HPDE6-E6E7 (cell line): Measurements from ENCODE around the gene PTRH2.
"Not testable (repeated sequence)": the region's sequence is repeated elsewhere in the genome, so short reads cannot be mapped to it uniquely, and the experiment has no call there.

Experiments used
- DNase-seq: peaks from one replicate; pipeline ENCODE4 v3.0.0; 2011; ENCODE audit warnings: missing footprints; ENCODE audit errors: extremely low spot score

PTRH2 gene

GRCh38 chr17:59669411-59669810, 37.8 kb downstream of the PTRH2 start:
- no peak for DNase-seq

- DNase-seq = peak; percentile 9
These were observed 38.4 kb downstream of the PTRH2 start for GRCh38 chr17:59668816-59669215.

DNA sequence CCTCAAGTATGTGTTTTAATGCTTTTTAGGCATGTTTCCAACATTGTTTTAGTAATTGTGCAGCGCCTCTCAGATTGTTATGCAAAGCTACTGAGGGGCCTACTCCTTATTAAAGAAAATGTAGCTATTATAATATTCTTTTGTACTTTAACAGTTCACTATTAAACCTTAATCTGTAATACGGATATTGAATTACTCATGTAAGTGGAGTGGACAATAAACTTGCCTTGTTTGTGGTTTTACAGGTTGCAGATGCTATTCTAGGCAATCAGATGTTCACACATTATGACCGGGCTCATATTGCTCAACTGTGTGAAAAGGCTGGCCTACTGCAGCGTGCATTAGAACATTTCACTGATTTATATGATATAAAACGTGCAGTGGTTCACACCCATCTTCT, 41.0 kb downstream of the PTRH2 start:
- no peak for DNase-seq

GRCh38 chr17:59656624-59657023, 50.6 kb downstream of the PTRH2 start:
- not testable (repeated sequence) for DNase-seq

DNA sequence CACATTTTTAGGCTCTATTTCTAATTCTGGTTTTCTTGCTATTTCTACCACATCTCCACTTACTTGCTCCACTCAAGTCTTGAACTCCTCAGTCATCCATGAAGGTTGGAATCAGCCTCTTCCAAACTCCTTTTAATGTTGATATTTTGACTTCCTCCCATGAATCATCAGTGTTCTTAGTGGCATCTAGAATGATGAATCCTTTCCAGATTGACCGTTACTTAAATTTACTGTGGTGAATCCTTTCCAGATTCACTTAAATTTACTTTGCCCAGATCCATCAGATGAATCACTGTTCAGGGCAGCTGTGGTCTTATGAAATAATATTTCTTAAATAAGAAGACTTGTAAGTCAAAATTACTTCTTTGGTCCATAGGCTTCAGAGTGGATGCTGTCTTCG, 55.1 kb downstream of the PTRH2 start:
- no peak for DNase-seq

GRCh38 chr17:59651346-59651745, 55.9 kb downstream of the PTRH2 start:
- DNase-seq = no peak

DNA sequence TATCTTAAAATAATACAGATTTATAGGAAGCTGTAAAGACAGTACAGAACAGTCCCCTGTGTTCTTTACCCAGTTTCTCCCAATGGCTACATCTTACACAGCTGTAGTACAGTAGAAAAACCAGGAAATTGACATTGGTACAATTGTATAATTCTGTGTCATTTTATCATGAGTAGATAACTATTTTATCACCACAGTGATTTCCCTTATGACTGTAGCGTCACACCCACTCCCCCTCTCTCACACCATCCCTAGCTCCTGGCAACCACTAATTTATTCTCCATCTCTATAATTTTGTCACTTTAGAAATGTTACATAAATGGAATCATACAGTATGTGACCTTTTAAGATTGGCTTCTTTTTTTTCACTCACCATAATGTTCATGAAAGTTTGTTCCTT, 56.6 kb downstream of the PTRH2 start:
- DNase-seq = no peak

DNA sequence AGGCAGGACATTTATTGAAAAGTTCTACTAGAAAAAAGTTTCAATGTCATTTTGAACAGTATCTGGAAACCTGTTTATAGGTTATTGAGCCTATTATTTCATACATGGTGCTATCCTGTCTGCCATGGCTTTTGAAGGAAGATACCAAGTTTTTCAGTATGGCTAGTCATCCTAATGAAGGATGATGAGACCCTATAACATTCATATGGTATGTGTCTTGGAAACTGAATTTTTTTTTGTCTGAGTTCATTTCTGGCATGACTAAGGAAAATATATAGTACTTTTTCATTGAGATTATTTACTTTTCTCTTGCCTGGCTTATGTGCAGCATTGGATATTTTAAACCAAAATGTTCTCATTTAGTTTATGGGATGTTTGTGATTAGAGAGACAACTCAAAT, 57.3 kb downstream of the PTRH2 start:
- DNase-seq = no peak
